Dermis microvascular lymphatic vessel endothelial cell (primary cell): Measurements from ENCODE around the gene CSN3. TPM values are rescaled to one million over a fixed set of nuclear protein-coding genes. Genes with fewer than 3 reads are reported as not detected.

ENCODE experiments used
- DNase-seq, 2 donors: peaks; one replicate each; pipeline versions ENCODE4 v3.0.0 to v3.0.0-alpha.2; 2010; ENCODE audit warnings: low read depth in 2 of 2
- total RNA-seq: library from RNA; depleted of rRNA; stranded (reverse); fragments of >200 nt; gene quantifications from 2 replicates; pipeline ENCODE4 v1.2.1, GENCODE V29; 2014

The CSN3 gene
- total RNA-seq, 1 donor from 2014 or later: not detected

- DNase-seq: no peak
These were observed 48.9 kb downstream of the CSN3 start for GRCh38 chr4:70291341-70291740.

- no peak for DNase-seq
These were observed 55.2 kb downstream of the CSN3 start for GRCh38 chr4:70297576-70297975.

GRCh38 chr4:70298051-70298450, 55.7 kb downstream of the CSN3 start:
- no peak for DNase-seq

- no peak for DNase-seq
These were observed 57.2 kb downstream of the CSN3 start for GRCh38 chr4:70299643-70300042.

GRCh38 chr4:70300215-70300614, 57.8 kb downstream of the CSN3 start:
- no peak for DNase-seq

Other genes with a start within 250 kb of the CSN3 start
- gene STATH, start 246.6 kb upstream of the CSN3 start, total RNA-seq: not detected in 2 replicates
- not detected in 2 replicates for gene HTN3, start 214.1 kb upstream of the CSN3 start, total RNA-seq
- 0.26 TPM in 1 of 2 replicates, not detected in the other for gene HTN1, start 192.2 kb upstream of the CSN3 start, total RNA-seq
- gene PRR27, start 88.4 kb upstream of the CSN3 start, total RNA-seq: not detected in 2 replicates
- not detected in 2 replicates for gene ODAM, start 46.9 kb upstream of the CSN3 start, total RNA-seq
- gene FDCSP, start 16.5 kb upstream of the CSN3 start, total RNA-seq: not detected in 2 replicates
- not detected in 2 replicates for gene CABS1, start 92.4 kb downstream of the CSN3 start, total RNA-seq
- not detected in 2 replicates for gene SMR3A, start 118.2 kb downstream of the CSN3 start, total RNA-seq
- not detected in 2 replicates for gene SMR3B, start 140.5 kb downstream of the CSN3 start, total RNA-seq
- not detected in 2 replicates for gene OPRPN, start 155.3 kb downstream of the CSN3 start, total RNA-seq
- gene MUC7, start 229.6 kb downstream of the CSN3 start, total RNA-seq: not detected in 2 replicates